Hypothalamus (tissue), 51 donors: ENCODE data around the gene ARL5A.

Source experiments
- DNase-seq, 51 donors: peaks; one replicate each; lab custom pipeline; 2025; lab: John Stamatoyannopoulos, UW

ARL5A gene

GRCh38 chr2:151771599-151772358 lies 56.4 kb downstream of the ARL5A start:
- DNase-seq: peak in 4 of 51 donors; percentile 2 to 6 (median 2)

- no peak for DNase-seq
These were observed 57.2 kb downstream of the ARL5A start for GRCh38 chr2:151770995-151771394.

GRCh38 chr2:151769606-151770005 lies 58.6 kb downstream of the ARL5A start:
- DNase-seq: no peak

- DNase-seq: no peak
These were observed 60.7 kb downstream of the ARL5A start for GRCh38 chr2:151767536-151767935.

- no peak for DNase-seq
These were observed 61.6 kb downstream of the ARL5A start for GRCh38 chr2:151766437-151767153.

GRCh38 chr2:151765760-151766410 lies 62.3 kb downstream of the ARL5A start:
- no peak for DNase-seq

- DNase-seq: no peak
These were observed 65.5 kb downstream of the ARL5A start for GRCh38 chr2:151762694-151763093.

GRCh38 chr2:151761687-151762086 lies 66.5 kb downstream of the ARL5A start:
- DNase-seq: no peak

- DNase-seq: no peak
These were observed 67.0 kb downstream of the ARL5A start for GRCh38 chr2:151761193-151761592.

GRCh38 chr2:151760139-151760650 lies 68.0 kb downstream of the ARL5A start:
- peak in 1 of 51 donors; percentile 24 for DNase-seq

- DNase-seq: no peak
These were observed 69.5 kb downstream of the ARL5A start for GRCh38 chr2:151758744-151759143.

- DNase-seq: no peak
These were observed 70.4 kb downstream of the ARL5A start for GRCh38 chr2:151757861-151758260.

GRCh38 chr2:151756820-151757219 lies 71.4 kb downstream of the ARL5A start:
- DNase-seq: no peak

GRCh38 chr2:151754253-151754897 lies 73.8 kb downstream of the ARL5A start:
- no peak for DNase-seq

GRCh38 chr2:151753540-151753939 lies 74.7 kb downstream of the ARL5A start:
- DNase-seq: no peak
